ENCODE results near the gene PTPRG.

PTPRG gene

DNA sequence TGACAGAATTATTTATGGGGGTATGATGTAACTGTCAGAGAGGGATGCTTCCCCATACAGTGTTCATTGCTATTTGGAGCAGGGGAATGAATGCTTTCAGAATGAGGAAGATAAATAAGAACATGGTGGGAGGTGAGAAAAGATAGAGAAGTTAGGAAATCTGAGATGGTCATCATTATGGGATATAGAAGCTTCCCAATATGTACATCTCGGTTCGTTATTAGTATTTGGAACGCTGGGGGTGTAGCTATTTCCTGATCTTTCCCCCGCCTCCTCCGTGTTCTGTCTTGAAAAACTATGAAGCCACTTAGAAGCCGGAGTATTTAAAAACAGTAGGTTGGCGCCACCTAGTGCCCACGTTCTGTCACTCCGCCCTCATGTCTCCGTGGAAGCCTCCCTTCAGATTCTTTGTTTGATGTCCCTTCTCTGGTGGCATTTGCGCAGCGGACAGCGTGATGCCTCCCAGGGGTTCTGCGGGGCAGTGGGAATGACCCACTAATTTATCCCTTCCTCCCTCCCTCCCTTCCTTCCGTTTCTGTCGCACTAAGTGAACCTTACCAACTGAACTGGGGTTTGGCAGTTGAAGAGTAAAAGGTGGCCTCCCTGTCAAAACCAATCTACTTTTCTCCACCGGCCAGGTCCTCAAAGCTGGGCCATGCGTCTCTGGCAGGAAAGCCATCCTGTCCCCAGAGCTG is 627.5 kb downstream of the PTPRG start:
- DNase-seq (ENCODE audit: low read depth): peak; percentile 47

DNA sequence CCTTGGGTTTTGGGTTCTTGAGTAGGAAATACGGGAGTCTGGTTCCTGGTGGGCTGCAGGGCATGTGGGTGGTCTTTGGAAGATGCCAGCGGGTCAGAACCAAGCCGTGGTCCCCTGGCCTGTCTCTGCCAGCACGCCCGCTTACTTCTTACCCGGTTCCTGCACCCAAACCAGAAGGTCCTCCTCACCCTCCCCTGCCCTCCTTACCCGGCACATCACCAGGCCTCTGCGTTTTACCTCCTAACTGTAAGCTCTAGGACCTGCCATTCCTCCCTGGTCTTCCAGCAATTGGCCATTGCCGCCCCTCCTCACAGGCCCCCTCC is 628.0 kb downstream of the PTPRG start:
- DNase-seq (ENCODE audit: low read depth): no peak

DNA sequence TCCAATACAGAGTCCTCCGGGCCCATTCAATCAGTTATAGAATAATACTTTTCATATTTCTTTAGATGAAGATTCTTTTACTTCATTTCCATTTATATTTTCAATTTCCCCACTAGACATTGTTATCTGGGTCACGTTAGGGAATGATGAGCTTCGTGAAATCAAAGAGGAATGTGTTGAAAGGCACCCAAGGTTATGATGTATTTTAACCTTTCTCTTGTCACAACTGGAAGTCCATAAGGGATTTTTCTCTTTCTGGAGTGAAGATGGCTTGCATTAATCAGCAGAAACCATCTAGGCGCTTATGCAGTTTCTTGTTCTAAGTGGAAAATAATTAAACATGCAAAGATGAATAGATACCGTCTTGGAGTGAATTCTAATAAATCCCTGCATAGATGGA is 631.5 kb downstream of the PTPRG start:
- DNase-seq (ENCODE audit: low read depth): no peak

DNA sequence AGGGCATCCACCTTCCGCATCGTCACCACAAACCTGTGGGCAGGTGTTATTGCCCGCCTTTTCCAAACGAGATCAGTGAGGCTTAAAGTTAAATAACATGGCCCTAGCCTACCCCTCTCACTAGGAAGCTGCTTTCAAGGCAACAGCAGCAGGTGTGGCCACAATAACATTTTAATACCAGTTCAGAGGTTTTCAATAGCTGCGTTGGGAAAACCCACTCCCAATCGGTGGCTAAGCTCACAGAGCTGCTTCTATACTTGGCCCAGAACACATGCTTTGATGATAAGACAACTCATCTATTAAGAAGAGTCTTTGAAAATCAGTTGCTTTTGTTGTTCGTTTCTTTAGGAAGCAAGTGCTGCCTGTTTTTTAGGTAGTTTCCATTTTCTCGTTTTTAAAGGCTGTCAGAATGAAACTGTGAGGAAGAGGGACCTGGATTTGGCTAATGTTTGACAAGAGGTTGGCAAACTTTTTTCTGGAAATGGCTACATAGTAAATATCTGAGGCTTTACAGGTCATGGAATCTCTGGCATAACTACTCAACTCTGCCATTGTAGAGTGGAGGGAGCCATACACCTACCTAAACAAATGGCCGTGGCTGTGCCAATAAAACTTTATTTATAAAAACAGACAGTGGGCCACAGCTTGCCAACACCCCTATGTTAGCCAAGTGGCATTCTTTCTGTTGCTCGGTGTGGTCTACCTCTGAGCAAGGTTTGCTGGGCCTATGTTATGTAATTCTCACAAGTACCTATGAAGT is 632.4 kb downstream of the PTPRG start:
- no peak for DNase-seq (ENCODE audit: low read depth)

DNA sequence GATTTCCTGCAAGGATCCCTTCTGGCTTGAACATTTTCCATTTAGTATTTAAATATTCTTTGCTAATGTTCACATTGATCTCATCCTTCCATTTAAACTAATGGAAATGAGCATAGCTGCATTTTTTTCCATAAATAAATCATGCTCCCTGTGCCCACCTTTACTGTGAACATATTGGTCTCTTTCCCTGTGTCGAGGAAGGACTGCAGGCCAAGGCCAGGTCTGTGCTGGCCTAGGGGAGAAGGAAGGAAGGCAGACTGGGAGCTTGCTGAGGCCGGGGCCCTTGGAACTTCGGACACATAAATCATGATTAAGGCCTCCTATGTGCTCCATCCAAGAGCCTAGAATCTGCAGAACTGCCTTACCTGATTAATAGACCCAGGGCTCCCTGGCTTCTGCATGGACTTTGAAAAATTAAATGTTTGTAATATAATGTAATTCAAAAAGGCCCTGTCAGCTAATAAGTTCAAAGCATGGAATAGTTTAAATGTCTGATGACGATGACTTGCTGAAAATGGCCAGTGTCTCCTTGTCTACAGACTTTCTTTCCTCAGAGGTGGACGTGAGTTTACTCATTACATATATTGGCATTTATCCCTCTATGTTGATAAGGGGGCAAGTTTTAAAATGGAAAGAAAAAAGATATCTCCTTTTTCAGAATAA is 636.1 kb downstream of the PTPRG start:
- no peak for DNase-seq (ENCODE audit: low read depth)

DNA sequence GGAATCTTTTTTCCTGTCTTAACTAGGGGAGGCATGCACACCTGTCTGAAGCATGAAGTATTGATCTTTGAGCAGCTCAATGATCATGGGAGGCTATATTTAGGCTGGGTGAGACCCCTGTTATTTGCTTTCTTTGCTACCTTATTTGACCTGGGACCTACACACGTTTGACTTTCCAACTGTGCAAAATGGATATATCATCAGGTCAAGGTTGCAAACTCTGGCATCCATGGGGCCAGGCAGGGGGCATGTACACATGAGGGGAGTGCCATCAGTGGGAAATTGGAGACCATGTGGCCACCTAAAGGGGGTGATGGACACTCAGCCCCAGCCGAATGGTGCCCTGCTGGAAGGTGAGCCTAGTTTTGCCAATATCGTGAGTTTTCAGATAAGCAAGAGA is 637.8 kb downstream of the PTPRG start:
- DNase-seq (ENCODE audit: low read depth): no peak

DNA sequence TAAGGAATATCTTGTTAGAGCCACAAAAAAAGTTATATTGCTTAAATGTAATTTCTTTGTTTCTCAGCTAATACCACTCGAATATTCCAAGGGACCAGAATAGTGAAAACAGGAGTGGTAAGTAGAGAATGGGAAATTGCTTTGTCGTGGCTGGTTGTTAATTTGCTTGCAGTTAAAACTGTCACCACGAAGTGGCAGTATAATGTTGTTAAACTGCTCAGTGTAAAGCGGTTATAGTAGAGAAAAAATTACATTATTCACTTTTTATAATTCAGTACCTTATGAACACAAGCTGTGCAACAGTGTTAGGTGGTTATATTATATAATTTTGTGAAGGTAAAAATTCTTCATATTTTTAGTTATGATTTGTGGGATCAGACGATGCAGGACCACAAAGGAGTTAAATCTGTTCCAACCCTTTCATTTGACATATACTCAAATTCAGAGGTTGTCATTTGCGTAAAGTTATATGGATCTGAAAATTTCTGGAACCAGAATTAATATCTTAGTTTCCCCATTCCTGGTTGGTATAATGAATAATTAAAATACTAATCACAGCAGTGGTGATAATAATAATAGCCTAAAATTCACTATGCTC is 640.2 kb downstream of the PTPRG start:
- no peak for DNase-seq (ENCODE audit: low read depth)

DNA sequence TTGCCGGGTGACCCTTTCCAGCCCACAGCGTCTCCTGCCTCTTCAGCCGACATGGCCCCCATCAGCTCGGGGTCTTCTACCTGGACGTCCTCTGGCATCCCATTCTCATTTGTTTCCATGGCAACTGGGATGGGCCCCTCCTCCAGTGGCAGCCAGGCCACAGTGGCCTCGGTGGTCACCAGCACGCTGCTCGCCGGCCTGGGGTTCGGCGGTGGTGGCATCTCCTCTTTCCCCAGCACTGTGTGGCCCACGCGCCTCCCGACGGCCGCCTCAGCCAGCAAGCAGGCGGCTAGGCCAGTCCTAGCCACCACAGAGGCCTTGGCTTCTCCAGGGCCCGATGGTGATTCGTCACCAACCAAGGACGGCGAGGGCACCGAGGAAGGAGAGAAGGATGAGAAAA is 641.8 kb downstream of the PTPRG start:
- no peak for DNase-seq (ENCODE audit: low read depth)

DNA sequence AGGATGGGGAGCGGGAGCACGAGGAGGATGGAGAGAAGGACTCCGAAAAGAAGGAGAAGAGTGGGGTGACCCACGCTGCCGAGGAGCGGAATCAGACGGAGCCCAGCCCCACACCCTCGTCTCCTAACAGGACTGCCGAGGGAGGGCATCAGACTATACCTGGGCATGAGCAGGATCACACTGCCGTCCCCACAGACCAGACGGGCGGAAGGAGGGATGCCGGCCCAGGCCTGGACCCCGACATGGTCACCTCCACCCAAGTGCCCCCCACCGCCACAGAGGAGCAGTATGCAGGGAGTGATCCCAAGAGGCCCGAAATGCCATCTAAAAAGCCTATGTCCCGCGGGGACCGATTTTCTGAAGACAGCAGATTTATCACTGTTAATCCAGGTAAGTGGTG is 642.2 kb downstream of the PTPRG start:
- DNase-seq (ENCODE audit: low read depth): no peak

DNA sequence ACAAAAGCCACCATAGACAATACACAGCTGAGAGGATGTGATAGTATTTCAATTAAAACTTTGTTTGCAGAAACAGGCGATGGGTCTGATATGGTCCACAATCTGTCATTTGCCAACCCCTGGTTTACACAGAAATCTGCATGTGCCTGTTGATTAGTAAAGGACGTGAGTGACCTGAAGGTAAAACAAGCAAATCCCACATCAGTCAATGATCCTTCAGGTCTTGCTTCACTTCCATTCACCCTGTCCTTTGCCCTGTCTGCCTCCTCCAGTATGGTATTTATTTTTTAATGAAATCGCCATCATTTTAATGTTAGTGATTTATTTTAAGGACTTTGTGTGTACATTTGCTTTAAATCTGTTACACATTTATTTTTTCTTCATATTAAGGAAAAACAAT is 645.8 kb downstream of the PTPRG start:
- no peak for DNase-seq (ENCODE audit: low read depth)

DNA sequence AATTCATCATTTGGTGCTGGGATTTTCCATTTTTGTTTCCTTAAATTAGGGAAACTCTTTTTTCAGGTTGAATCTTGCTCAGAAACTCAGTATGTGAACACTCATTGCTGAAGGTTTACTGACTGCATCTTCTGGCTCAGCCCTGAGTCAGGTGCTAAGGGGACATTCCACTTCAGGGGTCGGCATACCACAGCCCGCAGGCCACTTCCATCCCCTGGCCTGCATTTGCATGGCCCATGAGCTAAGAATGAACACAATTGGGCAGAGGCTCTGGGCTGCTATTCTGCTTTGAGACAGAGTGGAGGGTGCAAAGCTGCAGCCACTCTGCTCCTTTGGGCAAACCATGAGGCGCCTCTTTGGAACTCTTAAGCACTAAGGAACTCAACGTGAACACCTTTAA is 647.0 kb downstream of the PTPRG start:
- no peak for DNase-seq (ENCODE audit: low read depth)

DNA sequence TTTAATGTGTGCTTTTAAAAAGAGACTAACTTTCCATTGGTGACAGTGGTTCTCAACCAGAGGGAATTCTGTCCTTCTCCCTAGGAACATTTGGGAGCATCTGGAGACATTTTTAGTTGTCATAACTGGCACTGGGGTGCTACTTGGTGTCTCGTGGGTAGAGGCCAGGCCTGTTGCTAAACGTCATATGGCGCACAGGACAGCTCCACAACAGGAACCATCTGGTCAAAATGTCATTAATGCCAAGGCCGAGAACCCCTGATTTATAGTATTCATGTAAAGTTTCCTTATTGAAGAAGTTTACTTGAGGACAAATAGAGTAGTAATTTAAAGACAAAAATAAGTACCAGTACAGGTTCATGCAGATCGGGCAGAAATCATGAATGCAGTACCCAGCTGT is 647.7 kb downstream of the PTPRG start:
- no peak for DNase-seq (ENCODE audit: low read depth)

DNA sequence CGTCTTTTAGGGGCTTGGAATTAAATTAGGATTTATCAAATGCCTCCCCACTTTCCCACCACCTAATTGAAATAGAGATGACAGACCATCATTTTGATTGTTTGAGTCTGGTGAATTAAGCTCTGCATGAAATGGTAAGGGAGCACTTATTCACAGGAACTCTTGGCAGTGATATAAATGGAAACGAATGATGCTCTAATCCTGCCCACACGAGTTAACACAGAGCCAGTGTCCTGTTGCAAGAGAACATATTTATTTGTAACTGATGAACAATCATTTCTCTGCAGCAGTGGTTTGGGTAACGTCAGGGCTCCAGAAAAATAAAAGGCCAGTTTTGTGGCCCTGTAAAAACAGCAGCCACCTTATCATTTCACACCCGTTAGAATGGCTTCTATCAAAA is 648.6 kb downstream of the PTPRG start:
- no peak for DNase-seq (ENCODE audit: low read depth)

DNA sequence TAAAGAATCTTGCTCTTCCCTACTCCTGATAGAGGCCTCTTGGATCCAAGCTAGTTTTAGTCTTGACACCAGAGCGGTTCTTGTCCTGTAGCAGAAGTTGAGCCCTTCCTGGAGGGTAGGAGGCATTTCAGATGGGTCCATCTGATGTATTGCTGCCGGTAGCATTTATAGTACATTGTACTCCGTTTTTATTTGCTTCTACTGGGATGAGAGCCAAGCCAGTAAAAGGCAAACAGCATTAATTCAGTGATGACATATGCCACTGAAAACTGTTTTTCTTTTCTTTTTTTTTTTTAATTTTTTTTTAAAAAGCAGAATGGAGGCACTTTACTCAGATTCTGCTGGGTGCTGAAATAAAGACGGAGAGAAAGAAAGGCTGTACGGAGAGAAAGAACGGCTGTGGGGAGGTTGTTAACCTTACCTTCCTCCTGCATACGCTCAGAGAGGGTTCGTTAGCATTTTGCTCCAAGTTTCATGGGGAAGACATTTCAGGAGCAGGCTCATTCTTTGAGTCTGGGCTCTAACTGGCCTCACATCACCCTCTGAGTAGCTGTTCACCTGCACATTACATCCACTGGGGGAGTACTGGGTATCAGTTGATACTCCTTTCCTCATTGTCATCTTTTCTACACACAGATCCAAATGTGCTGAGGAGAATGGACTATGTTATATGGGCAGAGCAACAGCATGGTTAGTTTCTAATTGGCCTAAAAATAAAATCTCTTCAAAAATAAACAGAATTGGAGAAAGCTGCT is 650.5 kb downstream of the PTPRG start:
- DNase-seq (ENCODE audit: low read depth): no peak

DNA sequence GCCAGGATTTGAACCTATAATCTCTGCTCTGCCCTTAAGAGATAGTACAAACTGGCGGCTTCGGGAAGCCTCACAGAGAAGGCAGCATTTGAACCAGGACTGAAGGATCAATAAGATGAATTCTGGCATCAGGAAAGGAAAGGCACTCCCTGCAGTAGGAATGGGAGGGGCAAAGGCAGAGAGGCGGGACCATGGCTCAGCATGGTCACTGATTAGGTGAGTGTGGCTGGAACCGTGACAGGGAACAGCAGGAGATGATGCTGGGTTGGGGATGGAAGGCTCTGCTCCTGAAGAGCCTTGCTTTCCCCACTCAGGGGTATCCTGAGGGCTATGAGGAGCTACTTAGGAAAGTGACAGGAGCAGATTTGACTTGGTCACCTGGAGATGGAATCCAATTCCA is 653.5 kb downstream of the PTPRG start:
- no peak for DNase-seq (ENCODE audit: low read depth)

DNA sequence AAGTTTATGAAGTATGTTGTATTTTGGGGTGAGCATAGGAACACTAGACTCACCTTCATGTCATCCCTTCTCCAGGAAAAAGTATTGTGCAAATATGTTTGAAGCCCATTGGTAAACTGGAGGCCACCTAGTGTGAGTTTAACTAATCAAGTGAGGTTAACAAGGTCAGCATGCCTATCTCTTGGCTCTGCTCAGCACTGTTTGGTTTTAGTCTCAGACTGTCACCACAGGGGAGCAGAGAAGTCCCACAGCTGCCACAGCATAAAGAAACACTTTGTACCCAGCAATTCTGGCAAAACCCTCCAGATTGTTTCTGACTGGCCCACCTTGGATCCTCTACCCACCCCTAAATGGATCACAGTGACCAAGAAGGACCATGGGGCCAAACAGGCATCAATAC is 659.2 kb downstream of the PTPRG start:
- no peak for DNase-seq (ENCODE audit: low read depth)

DNA sequence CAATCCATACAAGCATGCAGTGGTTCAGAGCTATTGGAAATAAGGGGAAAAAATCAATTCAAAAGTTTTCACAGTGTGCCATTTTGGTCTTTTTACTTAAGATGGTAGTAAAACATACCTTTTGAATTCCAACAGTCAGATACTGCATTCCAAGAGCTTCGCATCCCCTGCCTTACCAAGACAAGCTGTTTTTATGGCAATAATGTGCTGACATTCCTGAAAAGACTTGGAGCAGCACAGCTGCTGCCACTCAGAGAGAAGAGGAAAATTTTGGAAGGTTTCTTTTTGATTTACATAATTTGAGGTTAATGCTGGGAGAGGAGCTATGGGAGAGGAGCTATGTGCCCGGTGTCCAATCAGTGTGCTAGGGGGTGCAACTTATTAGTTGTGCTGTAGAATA is 663.7 kb downstream of the PTPRG start:
- DNase-seq (ENCODE audit: low read depth): no peak

DNA sequence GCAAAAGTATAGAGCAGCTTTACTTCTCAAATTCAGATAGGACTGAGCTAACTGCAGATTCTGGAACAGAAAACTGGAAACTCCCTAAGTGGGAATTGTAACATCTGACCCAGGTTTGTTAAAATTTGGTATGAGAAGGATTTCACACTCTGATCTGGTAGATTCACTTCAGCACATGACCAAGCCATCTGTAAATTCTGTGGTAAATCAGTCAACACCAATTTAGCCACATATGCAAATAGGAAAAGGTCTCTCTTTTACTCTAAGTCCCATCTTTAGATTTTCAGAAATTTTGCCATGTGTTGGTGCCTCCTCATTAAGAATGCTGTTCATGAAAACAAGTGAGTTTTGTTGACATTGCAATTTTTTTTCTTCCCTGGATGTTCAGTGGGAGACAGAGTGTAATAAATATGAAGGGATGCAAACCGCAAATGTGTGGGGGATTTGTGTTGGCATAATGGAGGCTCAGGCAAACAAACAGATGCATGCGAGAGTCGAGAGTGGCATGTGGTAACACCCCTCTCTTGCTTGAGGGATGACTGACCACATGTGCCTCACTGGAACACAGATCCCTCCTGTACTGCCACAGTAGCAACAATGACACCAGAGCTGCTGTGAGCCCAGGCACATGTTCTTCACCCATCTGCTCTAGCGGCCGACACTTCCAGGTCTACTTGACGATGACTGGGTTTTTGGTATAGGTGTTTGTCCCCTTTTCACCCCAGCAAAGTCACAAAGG is 665.4 kb downstream of the PTPRG start:
- DNase-seq (ENCODE audit: low read depth): no peak

DNA sequence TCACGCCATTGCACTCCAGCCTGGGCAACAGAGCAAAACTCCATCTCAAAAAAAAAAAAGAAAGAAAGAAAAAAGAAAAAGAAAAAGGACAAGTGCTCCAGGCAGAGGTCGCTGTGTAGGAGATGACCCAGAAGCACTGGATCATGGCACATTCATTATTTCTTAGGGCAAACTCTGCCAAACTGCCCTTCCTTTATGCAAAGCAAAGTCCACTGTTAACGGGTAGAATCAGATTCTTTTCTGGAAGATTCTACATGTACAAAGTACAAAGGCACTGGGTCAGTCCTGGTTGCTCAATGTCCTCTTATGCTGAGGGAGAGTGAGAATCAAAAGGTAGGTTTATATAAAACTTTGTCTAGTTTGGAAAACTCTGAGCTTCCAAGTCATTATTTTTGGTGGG is 667.1 kb downstream of the PTPRG start:
- DNase-seq (ENCODE audit: low read depth): no peak

DNA sequence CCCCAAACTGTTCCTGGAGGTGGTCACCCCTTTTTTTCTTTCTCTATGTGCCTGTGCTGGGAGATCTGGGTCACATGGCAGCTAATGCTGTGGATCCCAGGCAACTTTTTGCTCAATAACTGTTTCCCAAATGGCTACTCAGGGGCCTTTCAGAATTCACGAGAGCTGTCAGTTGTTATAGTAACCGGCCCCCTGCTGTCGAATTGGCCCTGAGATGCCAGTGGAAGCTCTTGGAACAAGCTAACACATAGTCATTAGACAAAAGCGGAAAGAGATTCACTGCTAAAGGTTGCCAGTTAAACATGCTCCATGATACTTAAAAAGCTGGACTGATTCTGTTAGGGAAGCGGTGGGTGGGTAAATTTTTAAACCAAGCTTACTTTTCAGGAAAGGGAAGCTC is 667.8 kb downstream of the PTPRG start:
- DNase-seq (ENCODE audit: low read depth): no peak

DNA sequence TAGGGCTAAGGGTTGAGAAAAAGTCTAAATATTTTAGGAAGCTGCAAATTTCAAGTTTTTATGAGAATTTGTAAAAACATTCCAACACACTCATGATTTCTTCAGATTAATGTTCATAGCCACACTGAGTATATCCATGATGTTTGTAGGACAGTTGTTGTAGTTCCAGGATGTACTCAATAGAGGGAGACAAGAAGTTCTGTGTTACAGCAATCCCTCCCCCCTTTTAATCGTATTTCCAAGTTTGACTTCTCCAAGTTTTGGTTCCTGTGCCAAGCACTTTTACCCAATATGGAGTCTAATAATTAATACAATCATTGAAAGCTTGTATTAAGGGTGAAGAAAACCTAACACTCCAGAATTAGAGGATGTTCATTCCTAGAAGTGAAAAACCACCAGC is 668.5 kb downstream of the PTPRG start:
- no peak for DNase-seq (ENCODE audit: low read depth)

DNA sequence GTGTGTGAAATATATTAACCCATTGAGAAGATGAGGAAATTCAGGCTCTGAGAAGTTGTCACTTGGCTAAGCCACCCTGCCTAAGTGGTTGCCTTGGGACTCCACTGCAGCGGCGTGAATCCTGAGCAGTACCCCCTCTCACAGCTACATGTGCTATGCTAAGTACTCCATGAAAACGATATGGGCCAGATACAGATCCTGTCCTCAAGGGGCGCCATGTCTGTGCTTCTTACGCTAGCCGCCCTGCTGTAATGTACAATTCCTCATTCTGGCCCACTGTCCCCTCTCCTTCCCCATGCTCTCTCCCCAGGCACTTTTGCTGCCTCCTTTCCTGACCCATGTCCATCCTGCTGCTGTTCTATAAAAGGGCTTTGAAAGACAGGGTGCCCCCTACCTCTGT is 671.7 kb downstream of the PTPRG start:
- DNase-seq (ENCODE audit: low read depth): no peak
